Vagina (tissue), 2 donors: Measurements from ENCODE around the gene RBFOX1. TPM values are rescaled to one million over a fixed set of nuclear protein-coding genes. Genes with fewer than 3 reads are reported as not detected.

Source experiments
- DNase-seq, 2 donors: peaks; one replicate each; pipeline ENCODE4 v3.0.0-alpha.2; 2017; ENCODE audit errors: extremely low spot score in 2 of 2
- H3K27ac ChIP-seq: fragments of 200-600 bp; sonication (generic); one replicate; pipeline ENCODE4 v1.5.1; 2019
- H3K27me3 ChIP-seq: fragments of 200-600 bp; sonication (generic); one replicate; pipeline ENCODE4 v1.5.1; 2019
- H3K36me3 ChIP-seq, 2 donors: fragments of 200-600 bp; sonication (generic); one replicate each; pipeline ENCODE4 v1.5.1; 2017 to 2019
- H3K4me1 ChIP-seq: fragments of 200-600 bp; sonication (generic); one replicate; pipeline ENCODE4 v1.5.1; 2019
- H3K4me3 ChIP-seq, 2 donors: fragments of 200-600 bp; sonication (generic); 1 replicate in 1 of 2; 2 replicates in 1 of 2; pipeline ENCODE4 v1.5.1; 2016 to 2019
- H3K9me3 ChIP-seq: fragments of 200-600 bp; sonication (generic); one replicate; pipeline ENCODE4 v1.5.1; 2019
- CTCF ChIP-seq, 3 experiments: fragments of 450-650 bp in 2 of 3; fragments of 200-600 bp in 1 of 3; sonication (generic) in 1 of 3; IDR thresholded peaks; one replicate each; pipeline ENCODE4 v1.5.1; 2017 to 2019; ENCODE audit warnings: antibody characterized with exemption in 3 of 3, mild to moderate bottlenecking in 2 of 3, moderate library complexity in 2 of 3
- POLR2A ChIP-seq, 2 donors: fragments of 450-650 bp; IDR thresholded peaks; one replicate each; pipeline ENCODE4 v1.6.1; 2017; ENCODE audit warnings: antibody characterized with exemption in 2 of 2, mild to moderate bottlenecking in 2 of 2, moderate library complexity in 2 of 2
- POLR2AphosphoS5 ChIP-seq, 2 donors: sonication (generic); formaldehyde crosslinking; IDR thresholded peaks; one replicate each; pipeline ENCODE4 v1.9.0; 2017; ENCODE audit warnings: antibody characterized with exemption in 2 of 2, mild to moderate bottlenecking in 2 of 2, low read depth in 1 of 2; ENCODE audit not compliant: insufficient read depth in 1 of 2
- intact Hi-C: fragments of 100-400 bp; cut with DNase I; formaldehyde crosslinking; loops from one replicate; pipeline ENCODE4 v1.15.1; 2023
- total RNA-seq: library from RNA; depleted of rRNA; stranded (reverse); fragments of >200 nt; gene quantifications from one replicate; pipeline ENCODE4 v1.2.3, GENCODE V29; 2016

RBFOX1 gene
- total RNA-seq, 1 donor from 2014 or later: 6.6 TPM

- H3K27me3 ChIP-seq: no peaks in the 10 kb centered on the region
- no peak for DNase-seq
- intact Hi-C loops: no loop called here
These were observed 48.3 kb downstream of the RBFOX1 start for GRCh38 chr16:7380911-7381310.

DNA sequence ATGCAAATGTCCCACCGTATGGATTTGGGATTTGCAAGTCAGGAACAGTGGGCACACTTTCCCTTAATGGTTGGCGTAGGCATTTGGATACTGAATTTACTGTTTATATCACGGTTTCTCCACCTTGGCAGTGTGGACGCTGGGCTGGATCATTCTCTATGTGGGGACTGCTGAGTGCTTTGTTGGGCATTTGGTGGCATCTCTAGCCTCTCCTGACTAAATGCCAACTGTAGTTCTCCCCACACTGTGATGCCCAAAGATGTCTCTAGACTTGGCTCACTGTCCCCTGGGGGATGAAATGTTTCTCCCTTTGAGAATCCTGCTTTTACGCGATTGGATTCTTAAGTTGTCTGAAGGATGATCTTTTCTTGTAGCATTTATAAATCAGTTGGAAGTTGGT lies 49.0 kb downstream of the RBFOX1 start:
- intact Hi-C loops: no loop called here
- Histone ChIP-seq H3K36me3 (no peaks in the 10 kb centered on the region), H3K9me3 (no peaks in the 10 kb centered on the region), H3K4me1 (no peaks in the 10 kb centered on the region), H3K27me3 (no peaks in the 10 kb centered on the region), H3K4me3 (no peak overlapping the region), H3K27ac (no peak overlapping the region)
- no peak for DNase-seq
- TF ChIP-seq POLR2A (IDR thresholded peaks at IDR 0.05): no peak
- TF ChIP-seq CTCF (IDR thresholded peaks at IDR 0.05): no peak
- TF ChIP-seq POLR2AphosphoS5 (IDR thresholded peaks at IDR 0.05; ENCODE audit: insufficient read depth in 1 of 2, low read depth in 1 of 2): no peak

More at GRCh38 chr16:7380911-7381310, 48.3 kb downstream of the RBFOX1 start:
- no peak for TF ChIP-seq CTCF (IDR thresholded peaks at IDR 0.05)
- no peak for TF ChIP-seq POLR2A (IDR thresholded peaks at IDR 0.05)
- no peak for TF ChIP-seq POLR2AphosphoS5 (IDR thresholded peaks at IDR 0.05; ENCODE audit: insufficient read depth in 1 of 2, low read depth in 1 of 2)
- no peaks in the 10 kb centered on the region for H3K9me3 ChIP-seq
- H3K36me3 ChIP-seq: no peaks in the 10 kb centered on the region
- H3K27ac ChIP-seq: no peak overlapping the region
- H3K4me3 ChIP-seq: no peak overlapping the region
- H3K4me1 ChIP-seq: no peaks in the 10 kb centered on the region

GRCh38 chr16:7382521-7382920 lies 49.9 kb downstream of the RBFOX1 start:
- H3K27me3 ChIP-seq: no peaks in the 10 kb centered on the region
- no peak for TF ChIP-seq POLR2AphosphoS5 (IDR thresholded peaks at IDR 0.05; ENCODE audit: insufficient read depth in 1 of 2, low read depth in 1 of 2)
- no peak for TF ChIP-seq CTCF (IDR thresholded peaks at IDR 0.05)
- H3K27ac ChIP-seq: no peak overlapping the region
- DNase-seq: no peak
- no peaks in the 10 kb centered on the region for H3K4me1 ChIP-seq
- intact Hi-C loops: no loop called here
- no peaks in the 10 kb centered on the region for H3K9me3 ChIP-seq
- no peaks in the 10 kb centered on the region for H3K36me3 ChIP-seq
- H3K4me3 ChIP-seq: no peak overlapping the region

DNA sequence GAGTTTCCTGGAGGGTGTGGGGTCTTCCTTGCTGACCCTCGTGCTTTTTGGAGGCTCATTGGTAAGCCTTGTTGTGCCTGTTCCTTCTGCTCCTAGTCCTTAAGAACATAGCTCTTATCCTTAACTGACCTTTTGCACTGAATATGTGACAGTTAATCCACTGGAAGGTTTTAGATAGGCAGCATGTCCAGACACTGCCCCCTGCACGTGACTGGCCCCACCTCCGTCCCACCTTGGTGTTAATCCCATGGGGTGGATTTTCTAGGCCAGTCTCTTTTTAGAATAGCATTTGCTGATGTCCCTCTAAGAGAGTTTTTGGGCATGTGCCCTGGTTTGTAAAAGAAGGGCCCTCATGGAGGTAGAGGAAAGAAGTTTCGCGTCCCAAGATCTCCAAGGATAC lies 58.3 kb downstream of the RBFOX1 start:
- H3K27ac ChIP-seq: no peak overlapping the region
- no peaks in the 10 kb centered on the region for H3K27me3 ChIP-seq
- no peaks in the 10 kb centered on the region for H3K36me3 ChIP-seq
- no peaks in the 10 kb centered on the region for H3K9me3 ChIP-seq
- TF ChIP-seq POLR2A (IDR thresholded peaks at IDR 0.05): no peak
- no peak for TF ChIP-seq POLR2AphosphoS5 (IDR thresholded peaks at IDR 0.05; ENCODE audit: insufficient read depth in 1 of 2, low read depth in 1 of 2)
- no peak for TF ChIP-seq CTCF (IDR thresholded peaks at IDR 0.05)
- intact Hi-C loops: no loop called here
- no peak overlapping the region for H3K4me3 ChIP-seq
- DNase-seq: no peak
- no peaks in the 10 kb centered on the region for H3K4me1 ChIP-seq

DNA sequence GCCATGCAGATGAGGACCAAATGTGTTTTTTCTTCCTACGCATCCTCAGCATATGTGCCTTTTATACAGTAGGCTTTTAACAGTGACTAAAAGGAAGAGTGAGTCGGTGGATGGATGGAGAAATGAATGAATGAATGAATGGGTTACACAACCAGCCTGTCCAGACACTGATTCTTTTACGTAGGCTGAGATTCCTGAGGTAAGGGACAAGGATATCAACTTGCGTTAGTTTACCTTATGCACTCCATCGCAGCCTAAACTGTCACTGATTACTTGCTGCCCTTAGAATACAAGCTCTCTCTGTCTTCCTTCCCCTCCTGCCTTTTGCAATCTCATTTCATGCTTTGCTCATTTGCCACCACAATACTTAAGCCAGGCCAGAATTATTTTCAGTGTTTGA lies 59.0 kb downstream of the RBFOX1 start:
- no peak for DNase-seq
- intact Hi-C loops: no loop called here
- H3K4me1 ChIP-seq: no peaks in the 10 kb centered on the region
- no peak overlapping the region for H3K4me3 ChIP-seq
- H3K27me3 ChIP-seq: no peaks in the 10 kb centered on the region
- no peak overlapping the region for H3K27ac ChIP-seq
- H3K9me3 ChIP-seq: no peaks in the 10 kb centered on the region
- no peak for TF ChIP-seq POLR2A (IDR thresholded peaks at IDR 0.05)
- no peak for TF ChIP-seq POLR2AphosphoS5 (IDR thresholded peaks at IDR 0.05; ENCODE audit: insufficient read depth in 1 of 2, low read depth in 1 of 2)
- no peak for TF ChIP-seq CTCF (IDR thresholded peaks at IDR 0.05)
- no peaks in the 10 kb centered on the region for H3K36me3 ChIP-seq
